Fibroblast of the conjunctiva (primary cell): Measurements from ENCODE around the gene IMP3.
"Not testable (repeated sequence)": the region's sequence is repeated elsewhere in the genome, so short reads cannot be mapped to it uniquely, and the experiment has no call there.

ENCODE experiments used
- DNase-seq: peaks from one replicate; pipeline ENCODE4 v3.0.0-alpha.2; 2010; ENCODE audit warnings: low read depth

The IMP3 gene

DNA sequence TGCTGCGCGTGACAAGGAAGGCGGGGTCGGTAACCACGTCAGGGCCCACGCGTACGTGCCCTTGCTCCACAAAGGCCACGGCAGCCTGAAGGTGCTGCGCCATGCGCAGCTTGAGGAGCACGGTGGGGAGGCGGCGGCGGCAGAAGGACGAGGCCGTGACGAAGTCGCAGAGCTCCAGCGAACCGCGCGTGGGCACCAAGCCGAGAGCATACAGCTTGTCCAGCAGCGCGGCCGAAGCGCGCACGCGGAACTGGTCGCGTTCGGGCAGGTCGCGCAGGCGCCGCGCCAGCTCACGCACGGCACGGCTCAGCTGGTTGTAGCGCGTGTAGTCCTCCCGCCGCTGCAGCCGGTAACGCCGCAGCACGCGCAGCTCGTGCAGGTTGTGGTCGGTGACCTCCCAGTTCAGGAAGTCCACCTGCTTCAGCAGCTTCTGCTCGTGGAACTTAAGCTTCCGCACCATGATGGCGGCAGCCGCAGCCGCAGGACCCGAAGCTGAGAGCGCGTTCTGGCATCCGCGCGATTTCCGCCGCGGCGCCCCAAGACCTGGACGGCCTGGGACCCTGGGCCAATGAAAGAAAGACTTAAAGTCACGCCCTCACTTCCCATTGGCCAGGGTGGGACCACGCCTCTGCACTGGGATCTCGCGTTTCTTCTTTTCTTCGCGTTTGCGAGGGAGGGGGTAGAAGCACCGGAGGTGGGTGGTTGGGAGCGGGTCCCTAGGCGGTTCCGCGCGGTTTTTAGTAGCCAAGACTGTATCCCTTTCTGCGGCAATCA lies at the start of gene IMP3:
Gene IMP3 (minus strand): TSS at position 516 of the 774 bp plus-strand sequence. CDS start 56 bp downstream, at position 460.
- peak; percentile 93 for DNase-seq

DNA sequence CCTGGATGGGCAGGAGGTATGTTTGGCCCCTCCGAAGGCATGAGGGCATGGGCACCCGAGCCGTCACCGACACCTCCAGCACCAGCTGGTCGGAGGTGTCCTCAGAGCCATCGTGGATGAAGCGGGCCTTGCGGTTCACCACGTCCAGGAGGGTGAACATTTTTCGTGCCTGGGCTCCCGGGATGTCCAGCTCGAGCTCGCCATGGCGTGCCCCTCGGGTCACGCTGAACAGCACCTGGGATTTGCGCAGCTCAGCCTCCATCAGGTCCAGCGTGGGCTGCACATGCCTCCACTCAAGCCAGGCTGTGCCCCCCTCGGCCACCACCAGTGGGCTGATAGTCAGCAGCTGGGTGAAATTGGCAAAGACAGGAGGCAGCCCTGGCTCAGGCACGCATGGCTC lies 49.4 kb upstream of the IMP3 start:
- DNase-seq, result not testable (repeated sequence)

DNA sequence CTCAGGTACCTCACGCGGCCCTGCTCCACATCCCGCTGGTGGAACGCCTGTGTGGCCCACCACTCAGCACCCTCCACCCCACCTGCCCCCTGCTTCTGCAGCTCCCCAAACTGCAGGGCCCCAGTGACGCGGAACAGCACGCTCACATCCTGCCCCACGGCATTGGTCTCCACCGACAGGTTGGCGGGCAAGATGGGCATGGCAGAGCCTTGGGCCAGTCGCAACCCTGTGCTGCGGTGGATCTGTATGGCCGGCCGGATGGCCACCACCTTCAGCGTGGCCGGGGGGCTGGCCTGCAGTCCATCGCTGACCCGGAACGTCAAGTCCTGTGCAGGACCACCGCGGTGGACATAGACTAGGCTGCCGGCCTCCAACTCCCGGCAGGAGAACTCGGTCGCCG lies 48.8 kb upstream of the IMP3 start:
- no peak for DNase-seq

GRCh38 chr15:75688278-75688557 lies 48.2 kb upstream of the IMP3 start:
- no peak for DNase-seq

DNA sequence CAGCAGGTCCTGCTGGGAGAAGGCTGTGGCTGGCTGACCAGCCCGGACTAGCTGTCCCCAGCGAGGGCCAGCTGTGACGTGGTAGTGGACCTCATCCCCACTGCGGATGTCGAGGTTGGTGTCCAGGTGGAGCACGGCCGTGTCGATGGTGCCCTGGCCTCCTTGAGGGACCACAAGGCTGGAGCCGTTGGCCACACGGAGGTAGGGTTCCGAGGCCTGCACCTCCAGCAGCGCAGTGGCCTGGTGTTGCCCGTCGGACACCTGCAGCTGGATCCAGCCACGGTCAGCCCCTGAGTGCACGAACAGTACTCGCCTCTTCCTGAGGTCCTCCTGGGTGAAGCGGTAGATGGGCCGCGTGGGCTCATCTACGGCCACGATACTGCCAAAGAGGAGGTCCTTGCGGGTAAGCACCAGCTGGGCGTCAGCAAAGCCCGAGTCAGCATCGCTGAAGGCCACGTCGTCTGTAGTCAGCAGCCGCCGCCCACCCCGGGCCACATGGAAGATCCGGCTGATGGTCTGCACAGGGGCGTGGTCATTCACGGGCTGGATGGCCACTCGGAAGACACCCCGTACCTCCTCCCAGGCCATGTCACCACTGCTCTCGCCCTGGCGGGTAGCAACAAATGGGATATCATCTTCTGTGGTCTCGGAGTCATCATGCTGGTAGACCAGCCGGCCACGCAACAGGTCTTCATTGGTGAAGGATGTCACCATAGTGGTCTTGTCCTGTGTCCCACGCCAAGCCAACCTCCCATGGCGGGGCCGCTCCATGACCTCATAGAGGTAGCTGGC lies 47.7 kb upstream of the IMP3 start:
- DNase-seq, result no peak

DNA sequence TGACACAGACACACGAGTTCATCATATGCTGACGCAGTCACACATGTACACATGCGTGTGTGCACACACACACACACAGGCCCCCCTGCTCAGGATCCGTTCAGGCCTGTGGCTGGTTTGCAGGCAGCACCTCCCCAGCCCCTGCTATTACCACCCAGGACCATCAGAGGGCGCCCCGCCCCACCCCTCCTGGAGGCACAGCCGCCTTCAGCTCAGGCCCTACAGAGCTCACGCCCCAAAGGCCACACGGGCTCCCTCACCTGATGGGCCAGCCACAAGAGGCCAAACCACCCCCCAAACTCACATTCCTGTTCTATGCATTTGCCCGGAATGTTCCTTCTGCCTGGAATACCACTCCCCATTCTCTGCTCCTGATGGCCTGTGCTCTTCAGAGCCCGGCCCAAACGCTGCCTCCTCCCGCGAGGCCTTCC lies 46.2 kb upstream of the IMP3 start:
- DNase-seq, result not testable (repeated sequence)

DNA sequence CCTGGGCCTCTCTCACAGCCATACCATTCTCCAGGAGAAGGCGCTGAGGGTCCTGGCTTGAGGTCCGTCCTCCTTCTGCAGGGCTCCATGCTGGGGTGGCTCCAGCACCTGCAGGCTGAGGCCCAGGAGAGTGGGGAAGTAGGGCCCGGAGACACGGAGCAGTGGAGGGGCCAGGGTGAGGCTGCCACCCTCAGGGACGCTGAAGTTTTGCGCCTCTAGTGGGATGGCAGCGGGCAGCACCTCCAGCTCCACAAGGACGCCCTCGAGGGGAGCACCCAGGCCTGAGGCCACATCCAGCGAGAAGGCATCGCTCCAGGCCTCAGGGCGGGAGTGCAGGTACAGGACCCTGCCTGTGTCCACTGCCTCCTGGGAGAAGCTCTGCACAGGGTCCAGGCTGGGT lies 45.2 kb upstream of the IMP3 start:
- DNase-seq, result no peak

DNA sequence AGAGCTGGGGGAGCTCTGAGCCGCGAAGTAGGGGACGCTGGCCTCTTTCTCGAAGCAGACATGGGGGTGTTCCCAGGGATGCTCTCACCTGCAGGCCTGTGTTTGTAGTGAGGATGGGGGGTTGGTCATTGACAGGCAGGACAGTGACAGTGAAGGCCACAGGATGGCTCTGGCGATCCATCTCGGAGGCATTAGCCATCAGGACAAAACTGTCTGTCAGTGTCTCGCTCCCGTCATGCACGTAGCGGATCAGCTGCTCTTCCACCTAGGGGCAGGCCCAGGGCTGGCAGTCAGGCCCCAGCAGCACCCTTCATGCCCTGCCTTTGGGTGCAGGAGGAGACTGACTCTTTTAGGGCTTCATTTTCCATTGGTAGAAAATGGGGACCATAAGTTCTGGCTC lies 44.6 kb upstream of the IMP3 start:
- no peak for DNase-seq

DNA sequence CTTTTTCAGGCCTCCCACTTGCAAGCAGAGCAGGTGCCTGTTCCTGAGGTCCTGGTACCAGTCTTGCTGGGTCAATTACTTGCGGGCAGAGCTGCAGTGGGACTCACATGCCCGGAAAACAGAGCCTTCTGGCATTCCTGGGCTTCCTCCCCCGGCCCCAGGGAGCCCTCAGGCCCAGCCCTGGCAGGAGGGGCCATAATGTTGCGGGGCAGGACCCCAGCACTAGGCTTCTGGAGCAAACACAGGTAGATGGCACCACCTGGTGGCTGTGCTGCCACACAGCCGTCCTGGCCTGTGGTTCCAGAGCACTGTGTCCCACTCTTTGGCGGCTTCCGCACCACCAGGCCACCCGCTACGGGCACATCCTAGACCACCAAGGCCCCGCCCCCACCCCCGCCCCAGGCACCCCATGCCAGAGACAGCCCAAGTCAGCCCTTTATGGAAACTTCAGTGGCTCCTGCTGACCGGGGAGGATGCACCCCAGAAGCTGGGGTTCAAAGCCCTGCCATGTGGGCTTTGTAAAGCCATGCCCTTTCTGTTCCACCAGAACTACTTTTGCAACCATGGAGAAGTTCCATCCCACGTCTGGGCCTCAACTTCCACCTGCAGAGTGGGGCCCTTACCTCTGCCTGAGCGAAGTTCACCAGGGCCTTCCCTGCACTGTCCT lies 43.8 kb upstream of the IMP3 start:
- DNase-seq, result not testable (repeated sequence)

GRCh38 chr15:75682181-75683135 lies 42.4 kb upstream of the IMP3 start:
- no peak for DNase-seq

- DNase-seq, result no peak
Observed at GRCh38 chr15:75680007-75680789, 40.2 kb upstream of the IMP3 start.

- not testable (repeated sequence) for DNase-seq
Observed at GRCh38 chr15:75678324-75678690, 38.3 kb upstream of the IMP3 start.

- no peak for DNase-seq
Observed at GRCh38 chr15:75677465-75678323, 37.7 kb upstream of the IMP3 start.

GRCh38 chr15:75676688-75677464 lies 36.9 kb upstream of the IMP3 start:
- no peak for DNase-seq

DNA sequence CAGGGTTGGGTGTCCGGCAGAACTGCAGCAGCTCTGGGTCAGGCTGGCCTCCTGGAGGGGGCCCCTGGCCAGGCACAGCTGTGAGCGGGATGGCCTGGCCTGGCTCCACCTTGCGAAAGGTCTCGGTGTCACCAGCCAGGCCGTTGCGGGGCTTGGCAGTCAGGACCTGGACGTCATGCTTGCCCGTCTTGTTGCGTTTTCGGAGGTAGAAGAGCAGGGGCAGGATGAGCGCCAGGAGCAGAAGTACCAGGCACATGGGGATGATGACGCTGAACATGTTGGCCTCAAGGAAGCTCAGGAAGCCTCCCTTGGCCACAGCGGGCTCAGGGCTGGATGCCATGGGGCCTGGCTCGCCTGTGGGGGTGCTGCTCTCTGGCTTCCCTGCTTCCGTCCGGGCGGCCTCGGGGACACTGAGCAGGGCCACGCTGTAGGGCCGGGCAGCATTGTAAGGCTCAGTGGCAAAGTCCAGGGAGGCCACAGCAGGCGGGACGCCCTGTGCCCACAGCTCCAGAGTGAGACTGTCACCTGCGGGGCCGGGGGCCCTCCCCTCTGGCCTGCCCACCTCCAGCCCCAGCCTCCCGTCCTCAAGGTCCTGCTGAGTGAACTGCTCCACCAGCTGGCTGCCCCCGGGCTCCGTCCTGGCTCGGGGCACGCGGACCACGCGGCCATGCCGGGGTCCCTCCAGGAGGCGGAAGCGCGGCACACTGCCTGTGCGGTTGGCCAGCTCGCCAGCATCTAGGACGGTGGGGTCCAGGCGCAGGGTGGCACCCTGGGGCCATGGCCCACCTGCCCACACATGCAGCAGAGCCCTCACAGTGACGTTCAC lies 35.8 kb upstream of the IMP3 start:
- no peak for DNase-seq

DNA sequence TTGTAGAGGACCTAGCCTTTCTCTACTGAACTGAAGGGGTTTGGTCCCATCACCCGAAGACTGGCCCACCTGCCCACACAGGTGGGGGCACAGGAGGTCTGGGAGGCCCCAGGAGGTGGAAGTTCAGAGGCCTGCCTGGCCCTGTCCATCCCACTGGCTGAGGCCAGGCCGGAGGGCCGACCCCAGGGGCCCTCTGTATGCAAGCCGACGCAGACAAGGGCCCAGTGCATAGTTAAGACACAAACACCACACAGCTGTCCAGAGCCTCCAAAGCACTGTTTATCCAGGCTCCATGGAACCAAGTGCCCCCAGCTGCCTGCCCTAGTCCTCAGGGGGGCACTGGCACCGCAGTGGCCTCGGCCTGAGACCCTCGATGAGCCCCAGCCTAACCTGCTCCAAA lies 34.3 kb upstream of the IMP3 start:
- DNase-seq, result no peak

DNA sequence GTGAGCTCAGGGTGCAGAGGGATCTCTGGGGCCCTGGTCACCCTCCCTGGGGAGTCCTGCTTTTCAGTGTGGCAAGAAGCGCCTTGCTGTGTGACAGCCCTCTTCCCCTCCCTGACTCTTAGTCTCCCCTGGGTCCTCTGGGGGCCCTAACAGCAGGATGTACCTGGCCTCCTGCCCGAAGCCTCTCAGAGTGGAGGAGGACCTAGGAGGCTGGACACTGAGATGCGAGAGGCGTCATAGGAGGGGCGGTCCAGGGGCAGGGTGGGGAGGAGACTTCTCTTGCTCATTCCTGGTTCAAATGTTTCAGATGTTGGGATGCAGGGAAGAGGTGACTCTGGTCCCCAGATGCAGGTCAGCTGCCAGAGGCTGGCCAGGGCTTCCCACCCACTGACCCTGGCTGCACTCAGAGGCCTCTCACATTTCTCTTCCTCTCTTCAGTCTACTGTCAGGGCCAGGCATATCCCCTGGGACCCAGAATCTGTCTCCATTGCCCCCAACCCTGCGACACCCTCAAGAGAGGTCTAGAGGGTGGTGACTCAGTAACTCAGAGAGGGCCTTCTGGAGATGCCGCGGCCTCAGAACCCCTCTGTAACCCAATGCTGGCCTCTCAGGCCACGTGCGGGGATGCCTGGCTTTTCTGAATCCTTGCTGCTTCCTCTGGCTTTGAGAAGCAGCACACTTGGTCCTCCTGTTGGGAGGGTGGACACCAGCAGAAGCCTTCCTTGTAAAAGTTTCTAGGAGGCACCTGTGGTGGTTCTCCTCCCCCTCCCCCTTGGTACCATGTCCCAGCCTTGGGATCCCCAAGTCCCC lies 33.6 kb upstream of the IMP3 start:
- no peak for DNase-seq
